Fibroblast of villous mesenchyme (primary cell): ENCODE results near the gene ACVR1B. TPM values are rescaled to one million over a fixed set of nuclear protein-coding genes. Genes with fewer than 3 reads are reported as not detected.

Experiments
- DNase-seq: peaks from one replicate; pipeline ENCODE4 v3.0.0-alpha.2; 2010; ENCODE audit warnings: low read depth
- H3K4me3 ChIP-seq: 2 replicates; pipeline ENCODE4 v1.5.1; 2011; ENCODE audit warnings: low read depth, mild to moderate bottlenecking, low read length
- total RNA-seq: library from RNA; depleted of rRNA; stranded (reverse); fragments of >200 nt; gene quantifications from 2 replicates; pipeline ENCODE4 v1.2.3, GENCODE V29; 2012
- TF ChIP-seq, protein P1 (sequence below): IDR thresholded peaks from 2 replicates; pipeline ENCODE4 v1.5.1; 2012; ENCODE audit warnings: low read depth, mild to moderate bottlenecking, low read length; ENCODE audit not compliant: insufficient read depth

Gene ACVR1B
- total RNA-seq, 1 donor: 6.5 TPM

DNA sequence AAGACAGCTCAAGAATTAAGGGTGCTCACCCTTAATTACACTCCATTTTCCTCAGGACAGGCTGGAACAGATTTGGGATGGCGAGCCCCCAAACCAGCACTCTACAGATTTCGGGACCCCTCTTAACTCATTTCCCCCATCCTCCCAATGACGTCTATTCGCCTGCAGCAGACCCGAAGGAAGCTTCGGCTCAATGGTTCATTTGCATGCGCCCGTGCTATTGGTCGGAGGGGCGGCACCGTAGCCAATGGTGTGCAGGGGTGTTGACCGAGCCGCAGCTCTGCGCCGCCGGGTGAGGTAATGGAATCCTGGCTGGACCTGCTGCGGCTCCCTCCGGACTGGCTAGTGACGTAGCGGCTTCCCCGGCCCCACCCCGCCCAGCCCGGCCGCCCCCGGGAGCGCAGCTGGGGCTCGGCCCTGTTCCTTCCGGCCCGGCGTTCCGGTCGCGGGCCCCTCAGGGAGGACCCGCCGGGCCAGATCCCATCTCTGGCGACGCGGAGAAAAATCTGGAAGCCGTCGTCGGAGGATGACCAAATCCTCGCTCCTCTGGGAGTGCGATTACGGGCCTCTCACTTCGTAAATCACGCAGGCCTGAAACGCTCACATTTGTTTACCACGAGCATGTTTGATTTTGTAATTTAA is 81.4 kb downstream of the ACVR1B start:
- TF ChIP-seq, protein P1, sequence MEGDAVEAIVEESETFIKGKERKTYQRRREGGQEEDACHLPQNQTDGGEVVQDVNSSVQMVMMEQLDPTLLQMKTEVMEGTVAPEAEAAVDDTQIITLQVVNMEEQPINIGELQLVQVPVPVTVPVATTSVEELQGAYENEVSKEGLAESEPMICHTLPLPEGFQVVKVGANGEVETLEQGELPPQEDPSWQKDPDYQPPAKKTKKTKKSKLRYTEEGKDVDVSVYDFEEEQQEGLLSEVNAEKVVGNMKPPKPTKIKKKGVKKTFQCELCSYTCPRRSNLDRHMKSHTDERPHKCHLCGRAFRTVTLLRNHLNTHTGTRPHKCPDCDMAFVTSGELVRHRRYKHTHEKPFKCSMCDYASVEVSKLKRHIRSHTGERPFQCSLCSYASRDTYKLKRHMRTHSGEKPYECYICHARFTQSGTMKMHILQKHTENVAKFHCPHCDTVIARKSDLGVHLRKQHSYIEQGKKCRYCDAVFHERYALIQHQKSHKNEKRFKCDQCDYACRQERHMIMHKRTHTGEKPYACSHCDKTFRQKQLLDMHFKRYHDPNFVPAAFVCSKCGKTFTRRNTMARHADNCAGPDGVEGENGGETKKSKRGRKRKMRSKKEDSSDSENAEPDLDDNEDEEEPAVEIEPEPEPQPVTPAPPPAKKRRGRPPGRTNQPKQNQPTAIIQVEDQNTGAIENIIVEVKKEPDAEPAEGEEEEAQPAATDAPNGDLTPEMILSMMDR: no peak
- H3K4me3 ChIP-seq: peak overlapping the region; percentile 52
- peak; percentile 99 for DNase-seq

DNA sequence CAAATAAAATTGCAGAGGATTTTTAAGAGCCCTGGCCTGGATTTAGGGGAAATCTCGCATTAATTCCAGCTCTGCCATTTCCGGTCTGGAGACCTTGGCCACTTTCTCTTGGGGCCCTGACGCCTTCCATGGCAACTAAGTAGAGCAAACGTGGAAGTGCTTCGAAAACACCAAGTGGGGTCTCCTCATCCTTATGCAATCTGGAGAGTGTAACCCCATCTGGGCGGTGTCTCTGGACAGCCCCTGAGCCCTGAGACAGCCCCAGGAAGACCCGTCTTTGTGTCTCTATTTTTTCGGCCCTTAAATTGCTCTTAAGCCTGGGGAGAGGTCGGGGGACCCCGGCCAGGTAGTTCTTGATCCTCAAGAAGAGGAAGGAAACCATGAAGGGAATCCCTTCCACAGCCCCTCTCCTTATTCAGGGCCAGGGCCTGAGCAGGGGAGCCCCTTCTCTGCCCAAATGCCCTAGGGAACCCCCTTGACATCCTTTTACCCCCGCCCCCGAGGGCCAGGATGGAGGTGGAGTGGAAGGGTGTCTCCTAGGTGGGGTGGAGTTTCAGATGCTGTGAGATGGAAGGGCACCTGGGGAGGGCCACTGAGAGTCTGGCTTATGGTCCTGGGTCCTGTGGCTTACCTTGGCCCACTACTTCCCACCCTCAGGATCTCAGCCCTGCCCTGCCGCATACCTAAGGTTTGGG is 82.1 kb downstream of the ACVR1B start:
- no peak for DNase-seq
- TF ChIP-seq, protein P1: no peak
- H3K4me3 ChIP-seq: peak overlapping the region; percentile 48

DNA sequence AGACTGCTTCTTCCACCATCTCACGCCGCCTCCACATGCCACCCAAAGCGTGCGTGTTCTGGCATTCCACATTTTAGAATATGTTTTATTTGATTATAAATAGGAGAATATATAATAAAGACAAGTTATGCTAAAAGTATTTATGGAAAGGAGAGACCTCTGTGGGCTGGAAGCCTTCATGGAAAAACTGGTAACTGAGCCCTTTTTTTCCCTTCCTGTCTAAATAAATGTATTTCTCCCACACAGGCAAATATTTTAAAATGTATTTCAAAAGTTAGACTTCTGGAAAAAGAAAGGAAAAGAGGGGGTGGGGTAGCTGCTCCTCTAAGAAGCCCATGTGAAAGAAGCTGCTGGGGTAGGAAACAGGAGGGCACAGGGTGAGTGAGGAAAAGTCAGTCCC is 83.7 kb downstream of the ACVR1B start:
- no peak for DNase-seq

DNA sequence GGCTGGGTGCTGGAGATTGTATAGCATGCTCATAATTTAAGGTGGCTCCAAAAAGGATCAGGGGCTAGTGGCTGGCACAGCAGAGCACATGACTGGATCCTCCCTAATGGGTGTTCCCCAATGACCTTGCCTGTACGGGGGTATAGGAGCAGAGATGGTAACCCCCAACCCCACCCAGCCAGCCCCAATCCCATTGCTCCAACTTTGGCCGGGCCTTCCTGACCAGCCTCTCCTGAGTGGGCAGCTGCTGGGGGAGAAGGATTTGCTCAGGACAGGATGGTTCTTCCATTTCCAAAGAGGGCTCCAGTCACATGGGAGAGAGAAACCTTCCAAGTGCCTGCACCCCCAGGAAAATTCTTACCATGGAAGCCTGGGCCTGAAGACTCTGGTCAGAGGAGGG is 84.4 kb downstream of the ACVR1B start:
- no peak for DNase-seq
- TF ChIP-seq, protein P1: no peak
- H3K4me3 ChIP-seq: no peak overlapping the region

More for the DNA sequence above, 83.7 kb downstream of the ACVR1B start:
- no peak overlapping the region for H3K4me3 ChIP-seq
- TF ChIP-seq, protein P1: no peak

DNA sequence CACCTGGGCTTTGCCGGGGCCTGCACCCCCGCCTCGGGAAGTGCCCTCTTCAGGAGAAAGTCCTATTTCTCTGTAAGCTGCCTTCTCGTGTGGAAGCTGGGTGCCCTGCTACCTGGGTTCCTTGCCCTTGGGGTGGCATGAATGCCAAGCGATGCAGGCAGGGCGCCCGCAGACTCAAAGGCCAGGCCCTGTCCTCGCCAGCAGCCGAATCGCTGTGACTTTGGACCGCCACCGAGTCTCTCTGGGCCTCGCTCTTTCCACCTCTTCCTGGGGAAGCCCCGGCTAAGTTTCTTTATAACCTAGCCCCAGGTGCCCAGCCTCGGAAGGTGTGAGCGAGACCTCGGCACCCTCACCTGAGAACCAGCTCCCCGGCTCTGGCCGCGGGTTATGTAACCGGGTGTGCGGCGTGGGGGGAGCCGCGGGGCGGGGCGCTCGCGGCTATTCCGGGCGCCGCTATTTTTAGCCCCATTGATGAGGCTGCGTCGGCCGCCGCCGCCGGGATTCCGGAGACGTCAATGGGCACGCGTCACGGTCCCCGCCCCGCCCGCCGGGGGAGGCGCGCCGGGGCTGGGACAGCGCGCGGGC is 85.2 kb downstream of the ACVR1B start:
- peak; percentile 88 for DNase-seq
- H3K4me3 ChIP-seq: peak overlapping the region; percentile 54
- TF ChIP-seq, protein P1: no peak

DNA sequence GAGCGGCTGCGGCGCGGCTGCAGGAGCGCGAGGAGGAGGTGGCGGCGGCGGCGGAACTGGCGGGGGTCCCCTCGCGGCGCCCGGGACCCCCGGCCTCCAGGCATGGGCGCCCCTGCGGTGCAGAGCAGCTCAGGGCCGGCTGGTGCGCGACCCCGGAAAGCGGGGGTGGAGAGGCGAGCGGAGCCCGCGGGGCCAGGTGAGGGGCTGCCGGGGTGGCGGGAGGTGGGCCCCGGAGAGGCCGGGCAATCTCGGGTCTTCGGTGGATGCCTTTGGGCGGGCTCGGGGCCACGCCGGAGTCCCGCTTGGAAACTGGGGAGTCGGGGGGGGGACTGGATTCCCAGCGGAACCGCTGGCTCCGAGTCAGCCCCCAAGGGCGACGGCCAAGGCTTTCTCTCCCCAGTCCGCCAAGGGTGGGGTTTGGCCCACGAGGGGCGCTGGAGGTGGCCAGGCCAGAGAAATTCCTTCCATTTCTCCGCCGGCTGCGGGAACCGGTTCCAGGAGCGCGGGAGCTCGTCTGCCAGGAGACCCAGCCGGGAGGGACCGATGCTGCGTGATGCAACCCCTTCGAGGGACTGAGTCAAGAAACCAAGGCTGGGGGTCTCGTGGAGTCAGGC is 85.9 kb downstream of the ACVR1B start:
- TF ChIP-seq, protein P1: no peak
- peak overlapping the region; percentile 70 for H3K4me3 ChIP-seq
- peak; percentile 67 for DNase-seq
